GF-D8 (cell line): Measurements from ENCODE around the gene TMEM61.
"Not testable (repeated sequence)": the region's sequence is repeated elsewhere in the genome, so short reads cannot be mapped to it uniquely, and the experiment has no call there.

Source experiments
- DNase-seq: peaks from one replicate; lab custom pipeline; 2025; lab: John Stamatoyannopoulos, UW

The TMEM61 gene

GRCh38 chr1:55001311-55001710, 20.9 kb downstream of the TMEM61 start:
- no peak for DNase-seq

- no peak for DNase-seq
Observed at GRCh38 chr1:55002686-55003085, 22.3 kb downstream of the TMEM61 start.

GRCh38 chr1:55005351-55006140, 25.1 kb downstream of the TMEM61 start:
- no peak for DNase-seq

- no peak for DNase-seq
Observed at GRCh38 chr1:55006931-55007330, 26.5 kb downstream of the TMEM61 start.

GRCh38 chr1:55007625-55008024, 27.2 kb downstream of the TMEM61 start:
- no peak for DNase-seq

GRCh38 chr1:55010194-55010886, 29.9 kb downstream of the TMEM61 start:
- no peak for DNase-seq

GRCh38 chr1:55010887-55011217, 30.4 kb downstream of the TMEM61 start:
- DNase-seq, result no peak

- DNase-seq, result no peak
Observed at GRCh38 chr1:55012661-55013060, 32.2 kb downstream of the TMEM61 start.

DNA sequence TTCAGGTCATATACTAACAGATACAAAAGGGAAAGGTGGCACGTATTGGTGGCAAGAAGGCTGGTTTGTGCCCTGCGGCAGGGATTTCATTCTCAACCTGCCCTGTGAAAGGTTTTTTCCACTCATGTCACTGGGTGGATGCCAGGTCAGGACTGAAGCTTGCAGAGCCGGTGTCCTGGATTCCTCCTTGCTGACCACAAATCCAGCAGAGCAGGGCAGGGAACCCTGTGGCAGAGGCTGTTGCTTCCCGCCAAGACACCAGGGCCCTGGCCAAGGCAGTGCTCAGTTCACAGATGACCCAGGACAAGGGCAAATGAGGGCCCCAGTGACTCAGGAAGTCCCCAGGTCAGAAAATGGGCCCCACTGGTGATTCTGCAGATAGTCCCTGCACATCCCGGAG, 34.7 kb downstream of the TMEM61 start:
- DNase-seq, result no peak

DNA sequence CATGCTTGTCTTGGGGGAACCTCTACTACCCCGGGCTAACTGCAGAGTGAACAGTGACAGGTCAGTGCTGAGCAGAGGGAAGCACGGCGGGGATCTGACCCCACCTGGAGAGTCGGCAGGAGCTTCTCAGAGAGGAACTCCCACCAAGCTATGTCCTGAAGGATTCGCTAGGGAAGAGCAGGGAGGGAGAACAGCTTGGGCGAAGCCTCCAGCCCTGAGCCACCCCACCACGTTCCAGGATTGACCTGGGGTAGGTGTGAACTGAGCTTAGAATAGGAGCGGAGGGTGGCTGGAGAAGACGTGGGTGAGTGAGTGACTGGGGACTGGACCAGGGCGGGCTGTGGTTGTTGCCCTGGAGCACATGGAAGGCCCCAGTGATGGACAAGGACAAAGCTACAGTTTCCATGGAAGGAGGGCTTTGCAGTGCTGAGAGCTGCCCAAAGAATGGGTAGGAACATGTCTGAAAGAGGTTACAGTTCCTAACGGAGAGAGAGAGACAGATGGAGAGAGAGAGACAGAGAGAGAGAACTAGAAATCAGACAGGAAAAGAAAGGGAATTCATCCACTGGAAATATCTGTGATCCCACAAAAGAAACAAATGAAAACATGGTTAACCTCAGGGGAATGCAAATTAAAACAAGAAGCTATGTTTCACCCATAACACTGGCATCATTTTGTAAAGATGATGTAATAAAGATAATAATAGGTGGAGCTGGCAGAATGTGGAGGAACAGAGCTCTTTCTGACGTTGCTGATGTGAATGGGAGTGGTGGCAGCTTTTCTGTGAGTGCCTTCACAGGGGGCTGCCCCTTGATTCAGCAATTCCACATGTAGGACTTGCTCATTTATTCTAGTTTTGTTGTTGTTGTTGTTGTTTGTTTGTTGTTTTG, 35.5 kb downstream of the TMEM61 start:
- DNase-seq, result no peak

- DNase-seq, result no peak
Observed at GRCh38 chr1:55018395-55018794, 38.0 kb downstream of the TMEM61 start.

GRCh38 chr1:55021942-55022546, 41.6 kb downstream of the TMEM61 start:
- DNase-seq, result no peak

GRCh38 chr1:55024163-55024562, 43.7 kb downstream of the TMEM61 start:
- not testable (repeated sequence) for DNase-seq

DNA sequence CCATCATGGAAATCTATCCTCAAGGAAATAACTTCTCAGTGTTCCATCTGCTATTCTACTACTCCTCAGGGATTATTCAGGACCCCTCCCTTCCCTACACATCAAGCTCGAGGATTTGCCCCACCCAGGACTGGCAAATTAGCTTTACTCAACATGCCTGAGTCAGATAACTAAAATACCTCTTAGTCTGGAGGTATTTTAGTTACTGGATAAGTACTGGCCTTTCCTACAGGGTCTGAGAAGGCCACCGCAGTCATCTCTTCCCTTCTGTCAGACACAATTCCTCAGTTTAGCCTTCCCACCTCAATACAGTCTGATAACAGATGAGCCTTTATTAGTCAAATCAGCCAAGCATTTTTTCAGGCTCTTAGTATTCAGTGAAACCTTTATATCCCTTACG, 46.3 kb downstream of the TMEM61 start:
- not testable (repeated sequence) for DNase-seq

DNA sequence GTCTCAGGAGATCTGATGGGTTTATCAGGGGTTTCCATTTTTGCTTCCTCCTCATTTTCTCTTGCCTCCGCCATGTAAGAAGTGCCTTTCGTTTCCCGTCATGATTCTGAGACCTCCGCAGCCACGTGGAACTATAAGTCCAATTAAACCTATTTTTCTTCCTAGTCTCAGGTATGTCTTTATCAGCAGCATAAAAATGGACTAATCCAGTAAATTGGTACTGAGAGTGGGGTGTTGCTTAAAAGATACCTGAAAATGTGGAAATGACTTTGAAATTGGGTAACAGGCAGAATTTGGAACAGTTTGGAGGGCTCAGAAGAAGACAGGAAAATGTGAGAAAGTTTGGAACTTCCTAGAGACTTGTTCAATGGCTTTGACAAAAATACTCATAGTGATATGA, 50.7 kb downstream of the TMEM61 start:
- not testable (repeated sequence) for DNase-seq

DNA sequence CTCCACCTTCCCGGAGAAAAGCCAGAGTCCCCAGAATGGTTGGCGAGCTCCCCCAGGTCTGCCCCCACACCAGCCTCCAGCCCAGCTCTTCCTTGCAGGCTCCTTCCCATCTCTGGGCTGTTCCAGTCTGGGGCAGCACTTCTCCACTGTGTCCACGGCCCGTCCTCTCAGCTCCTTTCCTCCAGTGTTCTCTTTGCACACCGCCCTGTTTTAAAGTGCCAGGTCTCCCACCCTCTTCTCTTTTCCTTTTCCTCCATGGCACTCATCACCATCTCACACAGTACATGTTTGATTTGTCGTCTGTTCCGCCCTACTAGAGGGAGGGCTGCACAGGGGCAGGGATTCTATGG, 52.8 kb downstream of the TMEM61 start:
- no peak for DNase-seq

DNA sequence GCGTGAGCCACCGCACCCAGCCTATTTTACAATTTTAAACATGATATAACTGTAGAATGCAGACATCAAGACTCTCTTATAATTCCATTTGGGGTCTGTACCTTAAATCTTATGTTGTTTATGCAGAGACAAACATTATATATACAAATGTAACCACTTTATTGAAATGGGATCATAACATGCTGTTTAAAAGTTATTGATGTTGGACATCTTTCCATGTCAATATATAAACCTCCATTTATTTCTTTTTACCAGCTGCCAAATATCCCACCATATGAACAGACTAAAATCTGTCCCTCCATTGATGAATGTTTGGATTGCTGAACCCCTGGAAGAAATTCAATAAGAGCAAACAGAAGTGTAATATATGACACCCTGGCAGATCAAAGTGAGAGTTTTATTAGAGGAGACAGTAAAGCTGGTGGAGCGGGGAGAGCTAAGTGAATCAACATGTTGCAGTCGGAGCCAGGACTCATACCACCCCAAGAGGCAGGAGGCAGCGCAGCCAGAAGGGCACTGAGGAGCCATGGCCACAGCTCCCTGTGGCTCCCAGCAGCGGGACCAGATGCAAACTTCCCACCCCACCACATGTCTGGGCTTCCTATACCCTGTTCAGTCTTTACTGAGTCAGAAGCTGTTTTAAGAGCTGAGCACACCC, 54.2 kb downstream of the TMEM61 start:
- DNase-seq, result no peak

- peak; percentile 8 for DNase-seq
Observed at GRCh38 chr1:55035904-55036303, 55.5 kb downstream of the TMEM61 start.

GRCh38 chr1:55037733-55038551, 57.5 kb downstream of the TMEM61 start:
- DNase-seq, result no peak

GRCh38 chr1:55038552-55038838, 58.1 kb downstream of the TMEM61 start:
- DNase-seq, result no peak

DNA sequence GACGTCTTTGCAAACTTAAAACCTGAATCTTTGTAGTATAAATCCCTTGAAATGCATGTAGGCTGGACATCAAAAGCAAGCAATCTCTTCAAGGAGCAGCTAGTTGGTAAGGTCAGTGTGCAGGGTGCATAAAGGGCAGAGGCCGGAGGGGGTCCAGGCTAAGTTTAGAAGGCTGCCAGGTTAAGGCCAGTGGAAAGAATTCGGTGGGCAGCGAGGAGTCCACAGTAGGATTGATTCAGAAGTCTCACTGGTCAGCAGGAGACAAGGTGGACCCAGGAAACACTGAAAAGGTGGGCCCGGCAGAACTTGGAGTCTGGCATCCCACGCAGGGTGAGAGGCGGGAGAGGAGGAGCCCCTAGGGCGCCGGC, 58.5 kb downstream of the TMEM61 start:
- DNase-seq, result no peak
